HG02870 (cell line): ENCODE measurements around the gene BACH2.
"Not testable (repeated sequence)": the region's sequence is repeated elsewhere in the genome, so short reads cannot be mapped to it uniquely, and the experiment has no call there.

Experiments used
- ATAC-seq: cut with Tn5 transposase; IDR thresholded peaks from one replicate; pipeline ENCODE4 v1.9.1; 2021; ENCODE audit warnings: mild to moderate bottlenecking, moderate library complexity; ENCODE audit not compliant: unreplicated experiment

BACH2 gene

DNA sequence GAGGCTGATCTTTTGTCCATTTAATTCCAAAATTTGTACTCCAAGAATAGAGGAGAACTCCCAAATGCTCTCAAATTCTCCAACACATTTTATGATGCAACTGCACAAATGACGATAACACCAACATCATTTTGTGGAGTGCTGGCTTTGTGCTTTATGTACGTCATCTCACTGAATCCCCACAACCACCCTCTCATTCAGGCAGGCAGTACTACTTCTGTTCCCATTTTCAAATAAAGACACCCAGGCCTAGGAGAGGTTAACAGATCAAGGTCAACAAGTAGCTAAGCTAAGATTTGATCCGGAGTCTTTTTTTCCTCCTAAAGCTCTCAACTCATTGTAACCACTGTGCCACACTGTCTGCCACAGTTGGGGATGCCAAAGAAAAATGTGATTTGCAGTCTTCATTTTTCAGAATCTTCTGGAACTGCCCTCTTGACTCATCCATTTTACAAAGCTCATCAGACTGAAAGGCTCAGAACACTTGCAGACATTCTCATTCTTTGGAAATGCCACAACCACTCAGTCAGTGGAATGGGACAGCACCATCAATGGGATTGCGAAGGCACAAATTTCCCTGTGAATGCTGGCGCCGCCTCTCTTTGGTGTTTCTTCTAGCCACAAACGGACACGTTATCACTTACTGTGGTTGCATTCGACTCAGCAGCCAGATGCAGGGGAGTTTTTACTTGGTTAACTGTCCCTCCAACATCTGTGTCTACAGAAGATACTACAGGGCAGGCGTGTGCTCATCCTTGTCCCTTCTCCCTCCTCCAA is 217.9 kb downstream of the BACH2 start:
- no peak for ATAC-seq

GRCh38 chr6:90076511-90077415 is 219.9 kb downstream of the BACH2 start:
- ATAC-seq, result no peak

DNA sequence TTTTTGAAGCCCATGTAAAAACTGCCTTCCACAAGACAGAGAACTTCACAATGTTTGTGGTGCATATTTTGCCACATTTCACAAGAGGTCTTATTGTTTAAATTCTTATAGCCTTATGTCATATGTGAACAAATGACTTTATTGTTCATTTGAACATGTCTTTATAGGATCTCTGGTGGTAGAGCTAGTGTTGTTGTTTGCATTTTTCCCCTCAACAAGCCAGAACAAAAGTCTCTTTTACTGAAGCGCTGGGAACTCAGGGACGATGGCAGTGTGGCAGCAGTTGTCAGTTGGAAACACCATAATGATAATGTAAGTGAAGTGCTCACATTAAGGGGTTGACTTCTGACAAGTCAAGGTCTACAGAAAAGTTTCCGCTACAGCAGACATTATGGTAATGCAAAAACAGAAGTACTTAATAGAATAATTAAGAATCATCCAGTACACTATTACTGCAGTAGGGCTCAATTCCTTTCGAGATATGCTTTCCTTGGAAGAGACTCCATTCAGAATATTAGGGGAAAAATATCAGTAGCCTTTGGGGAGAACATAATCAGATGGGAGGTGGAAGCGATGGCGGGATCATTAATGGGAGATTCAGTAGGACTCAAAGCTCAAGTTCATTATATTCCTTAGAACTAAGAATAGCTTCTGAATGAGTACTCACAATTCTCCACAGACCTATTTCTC is 222.3 kb downstream of the BACH2 start:
- no peak for ATAC-seq

- ATAC-seq, result no peak
Measured at GRCh38 chr6:90072935-90073464, 223.6 kb downstream of the BACH2 start.

- no peak for ATAC-seq
Measured at GRCh38 chr6:90072501-90072900, 224.1 kb downstream of the BACH2 start.

DNA sequence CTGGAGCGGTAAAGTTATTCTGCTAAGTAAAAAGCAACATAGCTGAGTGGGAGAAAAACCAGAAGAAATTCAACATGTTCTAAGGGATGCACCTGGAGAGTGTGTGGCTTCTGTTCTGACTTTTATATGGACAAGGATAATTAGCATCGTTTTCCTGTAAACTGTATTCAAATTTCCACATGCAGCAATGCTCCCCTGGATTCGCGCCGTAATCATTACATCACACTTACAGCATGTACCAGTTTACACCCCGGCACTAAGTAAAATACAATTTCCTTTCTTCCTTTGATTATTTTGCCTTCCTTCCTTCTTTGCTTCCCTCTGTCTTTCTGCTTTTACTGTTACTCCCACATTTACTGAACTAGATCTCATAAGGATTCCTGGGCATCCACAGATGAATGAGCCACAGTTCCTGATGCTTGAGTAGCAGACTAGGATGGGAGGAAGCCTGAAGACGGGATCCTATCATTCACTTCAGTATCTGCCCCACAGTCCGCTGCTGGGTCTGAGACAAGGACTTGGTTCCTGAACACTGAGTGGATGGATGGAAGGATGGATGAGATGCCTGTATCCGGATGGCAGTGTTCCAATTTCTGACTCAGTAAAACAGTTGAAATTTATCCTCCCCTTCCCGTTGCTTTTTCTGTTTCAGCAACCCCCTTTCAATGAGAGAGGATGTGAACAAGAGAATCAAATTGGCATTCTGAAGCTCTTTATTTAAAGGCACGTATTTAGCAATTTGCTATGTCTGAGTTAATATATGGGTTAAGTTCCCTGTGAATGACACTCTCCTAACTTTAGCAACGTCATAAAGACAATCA is 227.7 kb downstream of the BACH2 start:
- no peak for ATAC-seq

DNA sequence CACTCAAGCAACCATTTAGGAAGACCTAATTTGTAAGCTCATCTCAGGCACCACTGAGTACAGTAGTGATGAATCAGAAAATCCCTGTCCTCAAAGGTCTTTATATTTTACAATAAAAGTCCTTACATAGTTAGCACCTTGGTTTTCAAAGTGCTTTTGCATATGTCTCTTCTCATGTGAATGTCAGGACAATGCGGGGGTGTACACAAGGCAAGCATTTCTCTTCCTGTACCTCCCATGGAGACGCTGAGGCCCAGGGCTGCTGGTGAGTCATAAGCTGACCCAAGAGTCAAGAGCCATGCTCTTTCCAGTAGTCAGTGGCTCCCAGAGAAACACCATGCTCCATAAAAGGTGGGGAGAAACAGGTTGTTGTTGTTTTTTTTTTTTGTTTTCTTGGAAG is 228.4 kb downstream of the BACH2 start:
- no peak for ATAC-seq

- ATAC-seq, result no peak
Measured at GRCh38 chr6:90066697-90067096, 229.9 kb downstream of the BACH2 start.

- ATAC-seq, result no peak
Measured at GRCh38 chr6:90065173-90065572, 231.5 kb downstream of the BACH2 start.

GRCh38 chr6:90062667-90063066 is 234.0 kb downstream of the BACH2 start:
- ATAC-seq, result no peak

GRCh38 chr6:90062051-90062450 is 234.6 kb downstream of the BACH2 start:
- no peak for ATAC-seq

DNA sequence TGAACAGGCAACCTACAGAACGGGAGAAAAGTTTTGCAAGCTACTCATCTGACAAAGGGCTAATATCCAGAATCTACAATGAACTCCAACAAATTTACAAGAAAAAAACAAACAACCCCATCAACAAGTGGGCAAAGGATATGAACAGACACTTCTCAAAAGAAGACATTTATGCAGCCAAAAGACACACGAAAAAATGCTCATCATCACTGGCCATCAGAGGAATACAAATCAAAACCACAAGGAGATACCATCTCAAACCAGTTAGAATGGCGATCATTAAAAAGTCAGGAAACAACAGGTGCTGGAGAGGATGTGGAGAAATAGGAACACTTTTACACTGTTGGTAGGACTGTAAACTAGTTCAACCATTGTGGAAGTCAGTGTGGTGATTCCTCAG is 237.5 kb downstream of the BACH2 start:
- ATAC-seq, result not testable (repeated sequence)

GRCh38 chr6:90055924-90056323 is 240.7 kb downstream of the BACH2 start:
- not testable (repeated sequence) for ATAC-seq

DNA sequence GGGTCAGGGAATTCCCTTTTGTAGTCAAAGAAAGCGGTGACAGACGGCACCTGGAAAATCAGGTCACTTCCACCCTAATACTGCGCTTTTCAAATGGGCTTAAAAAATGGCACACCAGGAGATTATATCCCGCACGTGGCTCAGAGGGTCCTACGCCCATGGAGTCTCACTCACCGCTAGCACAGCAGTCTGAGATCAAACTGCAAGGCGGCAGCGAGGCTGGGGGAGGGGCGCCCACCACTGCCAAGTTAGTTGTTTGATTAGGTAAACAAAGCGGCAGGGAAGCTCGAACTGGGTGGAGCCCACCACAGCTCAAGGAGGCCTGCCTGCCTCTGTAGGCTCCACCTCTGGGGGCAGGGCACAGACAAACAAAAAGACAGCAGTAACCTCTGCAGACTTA is 242.4 kb downstream of the BACH2 start:
- not testable (repeated sequence) for ATAC-seq

GRCh38 chr6:90053614-90054013 is 243.0 kb downstream of the BACH2 start:
- ATAC-seq, result no peak

DNA sequence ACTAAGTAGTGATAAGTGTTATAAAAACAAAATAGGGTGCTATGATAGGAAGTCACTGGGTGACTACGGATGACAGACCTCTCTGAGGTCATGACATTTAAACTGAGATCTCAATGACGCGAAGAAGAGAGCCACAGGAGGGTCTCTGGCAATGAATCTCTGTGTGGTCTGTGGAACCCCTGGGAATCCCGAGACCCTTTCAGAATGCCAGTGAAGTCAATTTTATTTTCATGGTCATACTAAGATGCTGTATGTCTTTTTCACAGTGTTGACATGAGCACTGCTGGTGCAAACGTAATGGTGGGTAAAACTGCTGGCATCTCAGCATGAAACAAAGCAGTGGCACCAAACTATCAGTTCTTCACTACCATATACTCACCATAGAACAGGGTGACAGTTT is 247.3 kb downstream of the BACH2 start:
- ATAC-seq, result no peak

GRCh38 chr6:90048206-90048967 is 248.3 kb downstream of the BACH2 start:
- no peak for ATAC-seq

GRCh38 chr6:90045535-90045934 is 251.1 kb downstream of the BACH2 start:
- no peak for ATAC-seq

GRCh38 chr6:90044833-90045381 is 251.7 kb downstream of the BACH2 start:
- ATAC-seq, result no peak
